Astrocyte of the spinal cord (primary cell): Measurements from ENCODE around the gene CADM1.

ENCODE experiments used
- DNase-seq: peaks from one replicate; pipeline ENCODE4 v3.0.0; 2011; ENCODE audit warnings: low read depth, low spot score
- H3K4me3 ChIP-seq: 2 replicates; pipeline ENCODE4 v1.5.1; 2011; ENCODE audit warnings: low read depth, mild to moderate bottlenecking, low read length, moderate library complexity
- CTCF ChIP-seq: IDR thresholded peaks from 2 replicates; pipeline ENCODE4 v1.5.1; 2012; ENCODE audit warnings: low read depth, mild to moderate bottlenecking, low read length, inconsistent platforms
- in situ Hi-C: cut with HindIII; loops from 2 replicates; pipeline ENCODE4 v1.10.0; 2017; ENCODE audit warnings: low sequenced_read_pairs

The CADM1 gene

GRCh38 chr11:115238791-115239190 lies 265.4 kb downstream of the CADM1 start:
- no peak overlapping the region for H3K4me3 ChIP-seq
- peak; percentile 27 for TF ChIP-seq CTCF
- in situ Hi-C loops = no loop called here
- no peak for DNase-seq

- no peak for DNase-seq
- TF ChIP-seq CTCF = no peak
- H3K4me3 ChIP-seq = no peak overlapping the region
- in situ Hi-C loops = no loop called here
Measured at GRCh38 chr11:115238086-115238485, 266.1 kb downstream of the CADM1 start.

GRCh38 chr11:115237578-115237977 lies 266.6 kb downstream of the CADM1 start:
- in situ Hi-C loops = no loop called here
- no peak overlapping the region for H3K4me3 ChIP-seq

GRCh38 chr11:115234794-115235193 lies 269.4 kb downstream of the CADM1 start:
- in situ Hi-C loops = no loop called here
- TF ChIP-seq CTCF = no peak
- no peak for DNase-seq
- no peak overlapping the region for H3K4me3 ChIP-seq

More at GRCh38 chr11:115237578-115237977, 266.6 kb downstream of the CADM1 start:
- no peak for DNase-seq
- no peak for TF ChIP-seq CTCF

- in situ Hi-C loops = no loop called here
- TF ChIP-seq CTCF = no peak
- no peak overlapping the region for H3K4me3 ChIP-seq
- peak; percentile 92 for DNase-seq
Measured at GRCh38 chr11:115226556-115226955, 277.7 kb downstream of the CADM1 start.

GRCh38 chr11:115224551-115224950 lies 279.7 kb downstream of the CADM1 start:
- in situ Hi-C loops = no loop called here
- no peak for DNase-seq
- H3K4me3 ChIP-seq = no peak overlapping the region
- TF ChIP-seq CTCF = no peak
